HG03354 (cell line): ENCODE data around the gene ARPC2.

Experiments
- ATAC-seq: cut with Tn5 transposase; IDR thresholded peaks from one replicate; pipeline ENCODE4 v1.9.1; 2021; ENCODE audit warnings: mild to moderate bottlenecking; ENCODE audit not compliant: unreplicated experiment, poor library complexity, severe bottlenecking

The ARPC2 gene

DNA sequence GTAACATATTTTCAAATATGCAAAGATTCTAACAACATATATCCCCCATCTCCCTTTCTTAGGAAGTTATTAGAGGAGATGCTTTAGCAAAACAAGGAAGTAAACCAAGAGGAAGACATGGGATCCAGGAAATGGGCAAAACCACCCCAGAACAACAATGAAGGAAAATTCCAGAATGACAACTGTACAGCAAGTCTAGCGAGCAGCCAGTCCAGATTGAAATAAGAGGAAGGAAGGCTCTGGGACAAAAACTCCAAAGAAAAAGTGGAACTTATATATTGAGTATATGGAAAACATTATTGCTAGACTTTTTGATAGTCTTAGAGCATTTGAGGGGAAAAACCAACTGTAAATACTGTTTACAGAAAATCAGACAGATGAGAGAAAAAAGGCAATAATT, 2.9 kb upstream of the ARPC2 start:
- ATAC-seq = no peak

DNA sequence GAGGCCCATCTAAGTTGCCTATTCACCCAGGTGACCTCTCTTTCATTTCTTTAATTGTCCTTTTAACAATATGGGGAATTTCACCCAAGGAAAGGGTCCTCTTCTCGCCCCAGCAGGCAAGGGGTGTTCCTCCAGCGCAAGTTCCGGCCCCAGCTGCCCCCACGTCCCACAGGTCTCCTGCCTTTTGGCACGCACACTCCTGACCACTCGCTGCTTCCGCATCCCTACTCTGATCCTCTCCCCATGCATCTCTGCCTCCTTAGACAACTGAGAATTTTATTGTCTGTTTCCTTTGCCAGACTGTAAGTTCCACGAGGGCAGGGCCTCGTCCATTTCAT, 684 bp upstream of the ARPC2 start:
- no peak for ATAC-seq

DNA sequence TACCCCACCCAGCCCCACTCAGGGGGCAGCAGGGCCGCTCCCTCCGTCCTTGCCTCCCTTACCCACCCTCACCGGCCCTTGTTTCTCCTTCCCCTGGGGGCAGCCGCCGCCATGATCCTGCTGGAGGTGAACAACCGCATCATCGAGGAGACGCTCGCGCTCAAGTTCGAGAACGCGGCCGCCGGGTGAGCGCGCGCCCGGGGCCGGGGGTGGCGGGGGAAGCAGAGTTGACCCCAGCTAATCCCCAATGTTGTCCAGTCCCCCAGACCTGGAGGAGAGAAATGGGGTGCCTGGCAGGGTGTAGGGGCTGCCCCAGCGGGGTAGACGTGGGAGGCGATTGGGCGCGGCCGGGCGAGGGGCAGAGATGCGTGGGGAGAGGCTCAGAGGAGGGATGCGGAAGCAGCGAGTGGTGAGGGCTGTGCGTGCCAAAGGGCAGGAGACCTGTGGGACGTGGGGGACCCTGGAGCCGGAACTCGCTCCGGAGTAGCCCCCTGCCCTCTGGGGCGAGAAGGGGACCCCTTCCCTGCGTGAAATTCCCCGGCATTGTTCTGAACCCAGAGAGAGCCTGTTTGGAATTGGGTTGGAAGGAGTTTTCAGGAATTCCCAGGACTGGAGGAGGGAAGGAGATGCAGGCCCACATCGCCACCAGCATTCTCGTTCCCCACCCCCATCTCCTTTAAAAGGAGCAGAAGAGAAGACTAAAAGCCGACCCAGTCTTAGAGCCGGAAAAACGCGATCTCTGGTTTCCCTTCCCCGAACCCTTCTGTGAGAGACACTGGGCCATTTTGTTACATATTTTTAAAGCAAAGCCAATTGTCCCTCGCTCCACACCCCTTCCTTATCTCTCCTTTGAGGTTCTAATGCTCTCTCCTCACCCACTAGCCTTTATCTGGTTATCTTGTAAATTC, 625 bp downstream of the ARPC2 start:
- peak; percentile 41 for ATAC-seq

DNA sequence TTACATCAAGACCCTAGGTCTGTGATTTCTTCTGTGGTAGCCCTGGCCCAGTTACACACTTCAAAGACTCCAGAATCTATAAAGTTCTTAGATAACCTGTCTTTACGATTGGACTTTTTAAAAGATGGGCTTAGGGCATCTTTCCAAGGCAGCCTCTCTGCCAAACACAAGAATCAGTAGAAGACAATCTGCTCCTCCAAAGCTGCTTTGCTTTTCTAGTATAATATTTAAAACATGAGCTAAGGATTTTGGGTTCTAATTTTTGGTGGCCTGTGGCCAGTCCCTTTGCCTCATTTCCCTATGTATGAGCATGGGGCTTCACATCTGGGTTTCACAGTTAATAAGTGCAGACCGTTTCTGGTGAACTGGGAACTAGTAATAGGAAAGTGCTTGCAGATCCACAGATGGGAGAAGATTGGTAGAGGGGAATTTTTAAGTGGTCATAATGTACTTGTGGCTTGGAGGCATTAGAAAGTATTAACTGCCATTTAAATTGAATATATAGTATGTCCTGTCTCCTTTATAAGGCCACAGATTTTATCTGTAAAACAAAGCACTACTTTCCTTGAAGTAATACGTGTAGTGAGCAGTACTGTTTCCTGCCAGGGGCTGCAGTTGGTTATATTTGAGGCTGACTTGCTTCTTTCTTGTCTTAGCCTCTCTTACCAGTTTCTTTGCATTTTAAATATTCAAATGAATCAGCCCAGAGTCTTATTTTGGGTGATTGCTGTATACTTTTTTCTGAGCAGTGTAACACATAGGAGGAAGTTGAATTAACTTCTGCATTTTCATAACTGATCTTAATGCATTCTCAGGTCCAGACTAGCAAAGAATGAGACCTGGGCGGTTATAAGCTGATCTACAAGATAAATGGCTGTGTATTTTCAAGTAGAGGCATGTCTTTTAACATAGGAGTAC, 1.5 kb downstream of the ARPC2 start:
- ATAC-seq = peak; percentile 48

DNA sequence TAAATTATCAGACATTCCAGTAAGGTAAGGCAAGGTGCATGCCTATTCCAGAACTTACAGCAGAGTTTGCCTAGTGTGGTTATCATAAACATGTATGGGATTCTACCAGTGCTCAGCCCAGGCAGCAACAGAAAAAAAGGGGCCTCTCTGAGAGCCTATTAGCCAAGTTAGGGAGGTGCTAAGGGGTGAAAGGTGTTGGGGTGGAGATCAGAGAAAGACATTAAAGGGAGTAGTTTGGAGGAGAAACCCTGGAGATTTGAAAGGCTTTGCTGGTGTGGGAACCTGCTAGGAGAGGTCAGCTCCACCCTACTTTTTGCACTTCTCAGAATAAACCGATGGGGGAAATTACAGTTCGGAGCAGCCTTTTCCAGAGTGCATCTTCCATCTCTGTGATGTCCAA, 2.9 kb downstream of the ARPC2 start:
- no peak for ATAC-seq

DNA sequence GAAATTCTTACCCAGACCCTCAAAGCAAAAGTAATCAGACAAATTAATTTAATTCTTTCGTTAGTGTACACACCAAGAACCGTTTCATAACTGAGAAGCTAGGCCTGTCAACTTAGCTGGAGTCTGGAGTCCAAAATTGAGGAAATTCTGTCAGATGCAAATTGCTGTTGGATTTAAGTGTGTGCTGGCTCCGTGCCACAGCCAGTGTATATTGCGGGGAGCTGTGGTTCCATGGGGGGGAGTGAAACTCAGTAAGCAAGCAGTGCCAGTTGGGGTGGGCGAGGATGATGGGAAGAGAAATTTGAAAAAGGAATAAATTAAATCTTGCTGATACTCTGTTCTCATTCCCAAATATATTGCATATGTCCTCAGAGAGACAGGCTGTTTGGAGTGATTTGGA, 4.0 kb downstream of the ARPC2 start:
- no peak for ATAC-seq

DNA sequence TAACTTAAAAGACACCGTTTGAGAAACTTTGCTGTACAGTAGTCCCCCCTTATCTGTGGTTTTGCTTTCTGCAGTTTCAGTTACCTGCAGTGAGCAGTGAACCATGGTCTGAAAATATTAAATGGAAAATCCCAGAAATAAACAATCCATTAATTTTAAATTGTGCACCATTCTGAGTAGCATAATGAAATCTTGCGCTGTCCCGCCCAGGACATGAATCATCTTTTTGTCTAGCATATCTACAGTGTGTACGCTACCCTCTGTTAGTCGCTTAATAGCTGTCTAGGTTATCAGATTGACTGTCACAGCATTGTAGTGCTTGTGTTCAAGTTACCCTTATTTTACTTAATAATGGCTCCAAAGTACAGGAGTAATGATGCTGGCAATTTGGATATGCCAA, 6.1 kb downstream of the ARPC2 start:
- ATAC-seq = no peak

DNA sequence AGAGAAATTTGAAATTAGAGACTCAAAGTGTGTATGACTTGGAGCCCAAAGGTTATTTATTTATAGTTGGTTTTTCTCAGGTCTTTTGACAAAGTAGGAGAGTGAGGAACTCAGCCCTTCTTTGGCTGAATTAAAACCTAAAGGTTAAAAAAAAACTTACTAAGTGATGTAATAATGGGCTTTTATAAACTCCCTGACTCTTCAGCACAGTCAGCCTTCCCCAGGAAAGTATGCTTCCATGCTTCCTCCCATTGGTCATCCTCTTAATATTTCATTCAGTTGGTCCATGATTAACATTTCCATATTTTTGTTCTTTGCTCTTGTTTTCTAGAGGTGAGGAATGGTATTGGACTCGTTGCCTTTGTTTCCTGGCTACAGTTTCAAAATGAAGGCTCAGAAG, 7.2 kb downstream of the ARPC2 start:
- ATAC-seq = no peak

DNA sequence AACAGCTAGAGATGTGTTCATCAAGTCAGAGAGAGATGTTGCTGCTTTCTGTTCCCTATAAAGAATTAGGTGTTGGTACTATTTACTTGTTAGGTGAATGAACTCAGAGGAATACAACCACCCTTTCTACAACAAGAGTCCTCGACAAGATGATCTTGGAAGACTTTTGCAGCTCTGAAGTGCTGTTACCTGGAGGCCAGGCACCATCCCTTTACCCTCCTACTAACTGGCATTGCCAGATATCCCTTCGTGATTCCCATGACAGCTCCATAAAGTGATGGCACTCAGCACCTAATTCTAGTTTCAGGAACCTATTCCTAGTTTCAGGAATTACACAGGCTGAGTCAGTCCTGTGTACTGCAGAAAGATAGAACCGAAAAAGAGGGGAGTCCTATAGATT, 9.9 kb downstream of the ARPC2 start:
- ATAC-seq = no peak

DNA sequence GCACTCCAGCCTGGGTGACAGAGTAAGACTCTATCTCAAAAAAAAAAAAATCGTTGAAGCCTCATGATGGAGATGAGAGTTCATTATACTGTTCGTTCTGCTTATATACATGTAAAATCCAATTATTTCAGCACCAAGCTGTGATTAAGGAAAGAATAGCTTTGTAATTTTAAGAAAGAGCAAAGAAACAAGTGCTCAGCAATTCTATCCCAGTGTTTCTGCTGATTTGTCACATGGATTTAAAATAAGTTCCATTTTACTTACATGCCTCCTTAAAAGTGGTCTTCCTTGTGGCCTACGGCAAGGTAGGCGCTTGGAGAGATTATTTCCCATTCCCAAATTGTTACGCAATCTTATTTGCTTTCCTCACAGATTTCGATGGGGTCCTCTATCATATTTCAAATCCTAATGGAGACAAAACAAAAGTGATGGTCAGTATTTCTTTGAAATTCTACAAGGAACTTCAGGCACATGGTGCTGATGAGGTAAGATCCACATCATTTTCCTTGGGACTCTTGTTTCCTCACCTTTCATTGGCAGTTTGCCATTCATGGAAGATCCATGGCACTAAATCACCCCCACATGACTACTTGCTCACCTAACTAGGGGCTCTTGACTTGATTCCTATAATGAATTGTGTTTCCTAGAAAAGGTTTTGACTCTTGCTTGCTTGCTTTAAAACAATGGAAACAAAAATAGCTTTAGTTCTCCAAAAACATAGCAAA, 11.5 kb downstream of the ARPC2 start:
- ATAC-seq = no peak

DNA sequence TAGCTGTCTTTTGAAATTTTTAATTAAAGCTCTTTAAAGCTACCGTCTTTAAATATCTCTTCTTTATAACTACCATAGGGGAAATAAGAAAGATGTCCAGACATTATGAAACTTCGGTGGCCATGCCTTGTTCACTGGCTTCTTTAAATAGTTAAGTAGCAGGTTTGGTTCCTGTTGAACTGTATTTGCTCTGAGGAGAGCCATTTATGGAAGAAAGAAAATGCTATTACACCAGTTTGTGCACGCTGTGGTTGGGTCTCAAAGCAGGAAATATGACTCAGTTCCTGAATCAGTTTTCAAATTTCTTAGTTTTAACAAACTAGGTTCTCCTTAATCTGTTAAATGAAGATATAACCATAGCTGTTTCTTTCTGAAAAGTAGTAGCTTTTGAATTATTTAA, 12.2 kb downstream of the ARPC2 start:
- ATAC-seq = peak; percentile 84

DNA sequence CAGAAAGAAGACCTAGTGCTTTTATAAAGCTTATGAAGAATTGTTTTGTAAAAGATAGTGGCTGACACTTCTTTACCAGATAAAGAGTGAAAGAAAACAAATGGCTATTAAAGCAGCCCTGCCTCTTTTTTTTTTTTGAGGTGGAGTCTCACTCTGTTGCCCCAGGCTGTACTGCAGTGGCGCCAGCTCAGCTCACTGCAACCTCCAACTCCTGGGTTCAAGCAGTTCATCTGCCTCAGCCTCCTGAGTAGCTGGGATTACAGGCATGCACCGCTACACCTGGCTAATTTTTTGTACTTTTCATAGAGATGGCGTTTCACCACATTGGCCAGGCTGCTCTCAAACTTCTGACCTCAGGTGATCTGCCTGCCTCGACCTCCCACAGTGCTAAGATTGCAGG, 12.9 kb downstream of the ARPC2 start:
- no peak for ATAC-seq

DNA sequence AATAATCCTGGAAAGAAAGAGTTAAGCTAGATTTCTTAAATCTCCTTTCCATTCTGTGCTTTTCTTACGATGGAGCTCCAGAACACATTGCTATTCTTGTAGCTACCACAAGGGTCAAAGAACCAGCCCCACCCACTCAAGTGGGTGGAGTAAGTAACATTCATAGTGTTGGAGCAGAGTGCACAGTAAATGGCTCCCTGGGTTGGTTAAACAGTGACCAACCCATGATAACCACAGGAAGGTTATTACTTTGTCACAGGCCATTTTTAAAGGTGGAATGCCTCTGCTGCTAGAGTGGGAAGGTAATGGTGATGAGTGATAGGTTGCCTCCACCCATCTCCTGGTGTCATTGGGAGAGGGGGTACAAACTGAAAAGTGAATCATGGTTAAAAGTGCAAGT, 13.9 kb downstream of the ARPC2 start:
- ATAC-seq = peak; percentile 85

DNA sequence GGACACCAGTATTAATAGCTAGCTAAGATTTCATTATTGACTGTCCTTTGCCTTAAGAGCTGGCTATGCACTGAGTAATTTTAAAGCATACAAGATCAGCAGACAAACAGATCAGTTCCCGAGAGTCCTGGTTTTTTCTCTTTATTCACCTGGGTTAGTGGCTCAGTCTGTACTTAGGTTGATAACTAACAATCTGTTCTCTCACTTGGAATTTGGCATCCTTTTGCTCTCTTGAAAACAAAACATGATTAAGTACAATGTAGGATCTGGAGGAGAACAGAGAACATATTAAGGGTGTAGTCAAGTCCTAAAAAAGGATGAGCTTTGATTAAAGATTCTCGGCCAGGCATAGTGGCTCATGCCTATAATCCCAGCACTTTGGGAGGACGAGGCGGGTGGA, 16.6 kb downstream of the ARPC2 start:
- no peak for ATAC-seq

DNA sequence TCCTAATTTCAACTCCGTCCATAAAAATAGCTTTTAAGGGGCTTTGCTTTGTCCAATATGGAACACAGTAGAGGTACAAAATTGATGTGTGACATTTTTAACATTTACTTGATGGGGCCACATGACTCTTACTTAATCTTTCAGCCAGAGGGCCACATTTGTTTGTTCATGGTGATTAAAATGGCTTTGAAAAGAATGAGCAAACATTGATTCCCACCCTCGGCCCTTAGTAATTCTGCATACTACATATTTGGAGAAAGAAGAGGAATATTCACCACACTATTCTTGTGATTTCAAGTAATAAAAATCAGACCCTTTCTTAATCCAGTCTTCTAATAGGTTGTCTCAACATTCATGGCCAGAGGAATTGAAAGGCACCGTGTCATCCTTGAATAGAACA, 17.5 kb downstream of the ARPC2 start:
- no peak for ATAC-seq

DNA sequence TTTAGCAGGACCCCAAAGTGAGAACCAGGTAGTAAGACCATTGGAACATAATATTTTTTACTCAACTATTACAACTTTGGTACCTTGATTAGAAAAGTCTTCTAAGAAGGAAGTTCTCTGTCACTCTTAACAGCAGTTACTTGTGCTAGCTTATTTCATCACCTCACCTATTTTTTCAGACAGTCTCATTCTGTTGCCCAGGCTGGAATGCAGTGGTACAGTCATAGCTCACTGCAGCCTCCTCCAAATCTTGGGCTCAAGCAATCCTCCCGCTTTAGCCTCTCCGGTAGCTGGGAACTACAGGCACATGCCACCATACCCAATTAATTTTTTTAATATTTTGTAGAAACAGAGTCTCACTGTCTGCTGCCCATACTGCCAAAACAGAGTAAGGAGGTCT, 18.0 kb downstream of the ARPC2 start:
- ATAC-seq = no peak

DNA sequence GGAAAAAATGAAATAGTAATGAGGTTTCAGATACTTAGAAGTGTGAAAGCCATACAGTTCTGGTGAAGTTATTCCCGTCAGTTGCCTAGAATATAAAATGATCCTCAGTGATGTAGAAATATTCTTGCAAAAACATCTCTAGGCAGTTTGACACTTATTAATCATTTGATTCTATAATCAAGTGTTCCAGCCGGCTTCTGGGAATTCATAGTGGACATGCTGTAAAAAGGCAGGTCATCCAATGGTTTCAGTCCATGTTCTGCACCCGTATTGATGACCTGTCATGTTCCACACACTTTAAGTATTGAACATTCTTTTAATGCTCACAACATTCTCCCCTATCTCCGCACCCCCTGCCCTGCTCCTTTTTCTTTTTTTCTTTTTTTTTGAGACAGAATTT, 19.8 kb downstream of the ARPC2 start:
- ATAC-seq = no peak

DNA sequence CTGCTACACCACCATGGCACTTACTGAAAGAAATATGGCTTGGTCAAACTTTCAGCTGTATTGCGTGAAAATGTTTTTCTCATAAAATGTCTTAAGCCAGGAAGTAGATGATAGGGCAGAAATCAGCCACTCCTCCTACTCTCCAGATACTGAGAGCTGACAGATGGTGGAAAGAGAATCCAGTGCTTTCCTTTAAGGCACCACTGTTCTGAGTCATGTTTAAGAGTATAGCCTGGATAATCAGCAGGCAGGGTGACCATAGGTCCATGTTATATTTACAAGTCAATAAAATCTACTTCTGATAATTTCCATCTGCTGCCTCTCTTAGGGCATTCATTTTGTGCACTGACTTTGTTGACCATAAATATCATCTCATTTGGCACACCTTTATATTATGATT, 21.9 kb downstream of the ARPC2 start:
- ATAC-seq = no peak

DNA sequence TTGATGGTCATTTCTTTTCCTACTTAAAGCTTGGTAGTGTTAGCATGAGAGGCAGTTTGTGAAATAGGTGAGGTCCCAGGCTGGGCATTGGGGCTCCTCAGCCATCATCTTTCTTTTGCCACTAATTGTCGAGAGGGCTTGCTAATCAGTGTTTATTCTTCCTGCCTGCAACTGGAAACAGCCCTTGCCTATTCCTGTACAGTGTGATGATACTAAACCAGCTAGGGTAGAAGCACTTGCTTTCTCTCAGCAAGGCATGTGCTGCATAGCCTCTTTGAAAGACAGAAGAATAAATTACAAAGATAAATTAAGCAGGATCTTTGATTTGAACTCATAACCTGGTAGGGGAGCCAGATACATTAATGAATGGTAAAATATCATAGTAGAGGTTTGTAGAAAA, 27.2 kb downstream of the ARPC2 start:
- no peak for ATAC-seq

DNA sequence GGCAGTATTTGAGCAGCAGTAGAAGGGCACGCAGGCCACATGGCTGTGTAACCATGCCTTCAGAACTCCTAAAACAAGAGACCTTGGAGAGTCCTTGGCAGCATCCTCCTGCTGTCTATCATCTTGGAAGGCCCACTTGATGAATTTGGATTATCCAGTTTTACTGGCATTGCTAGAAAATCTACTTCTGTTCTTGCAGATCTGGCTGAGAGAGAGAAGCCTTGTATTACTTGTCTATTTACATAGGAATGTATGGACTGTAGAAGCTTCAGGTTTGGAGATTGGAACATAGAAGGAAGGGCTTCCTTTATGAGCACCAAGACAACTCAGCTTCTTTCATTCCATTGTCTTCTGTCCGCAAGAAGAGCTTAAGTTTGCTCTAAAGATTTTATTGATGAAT, 27.7 kb downstream of the ARPC2 start:
- no peak for ATAC-seq
